DMS 273 treated with DMSO at 0.1 percent for 48 hours (cell line): ENCODE results near the gene SASH3.

Experiments
- DNase-seq: peaks from one replicate; lab custom pipeline; 2025; lab: John Stamatoyannopoulos, UW

SASH3 gene

DNA sequence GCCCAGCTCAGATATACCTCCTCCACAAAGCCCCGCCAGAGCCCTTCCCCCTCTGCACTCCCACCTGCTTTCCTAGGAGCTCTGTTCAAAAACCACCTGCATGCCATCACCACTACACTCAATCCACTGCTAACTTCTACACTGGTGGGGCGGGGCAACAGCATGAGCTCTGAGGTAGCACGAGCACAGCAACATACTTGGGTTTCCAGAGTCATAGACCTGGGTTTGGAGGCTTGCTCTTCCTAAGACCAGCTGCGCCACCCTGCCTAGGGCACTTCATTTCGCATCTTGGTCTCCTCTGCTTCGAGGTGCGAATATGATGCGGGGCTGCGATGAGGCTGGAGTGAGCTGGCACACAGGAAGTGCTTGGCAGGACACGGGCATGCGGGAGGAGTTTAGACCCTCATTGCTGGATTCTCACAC is 3.6 kb downstream of the SASH3 start:
- DNase-seq: no peak

DNA sequence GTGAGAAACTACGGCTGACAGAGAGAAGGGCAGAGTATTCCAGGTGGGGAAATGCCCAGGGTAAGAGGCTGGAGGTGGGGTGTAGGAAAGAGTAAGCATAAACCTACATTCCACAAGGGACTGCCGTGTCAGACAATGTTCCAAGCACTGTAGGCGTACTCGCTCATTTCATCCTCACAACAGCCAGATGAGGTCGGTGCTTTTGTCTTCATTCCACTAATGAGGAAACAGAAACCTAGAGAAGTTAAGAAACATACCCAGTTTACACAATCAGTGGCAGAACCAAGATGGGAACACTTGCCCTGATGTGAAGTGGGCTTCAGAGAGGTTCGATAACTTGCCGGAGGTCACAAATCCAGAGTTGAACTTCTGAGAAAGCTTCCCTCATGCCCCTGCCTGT is 4.6 kb downstream of the SASH3 start:
- no peak for DNase-seq

DNA sequence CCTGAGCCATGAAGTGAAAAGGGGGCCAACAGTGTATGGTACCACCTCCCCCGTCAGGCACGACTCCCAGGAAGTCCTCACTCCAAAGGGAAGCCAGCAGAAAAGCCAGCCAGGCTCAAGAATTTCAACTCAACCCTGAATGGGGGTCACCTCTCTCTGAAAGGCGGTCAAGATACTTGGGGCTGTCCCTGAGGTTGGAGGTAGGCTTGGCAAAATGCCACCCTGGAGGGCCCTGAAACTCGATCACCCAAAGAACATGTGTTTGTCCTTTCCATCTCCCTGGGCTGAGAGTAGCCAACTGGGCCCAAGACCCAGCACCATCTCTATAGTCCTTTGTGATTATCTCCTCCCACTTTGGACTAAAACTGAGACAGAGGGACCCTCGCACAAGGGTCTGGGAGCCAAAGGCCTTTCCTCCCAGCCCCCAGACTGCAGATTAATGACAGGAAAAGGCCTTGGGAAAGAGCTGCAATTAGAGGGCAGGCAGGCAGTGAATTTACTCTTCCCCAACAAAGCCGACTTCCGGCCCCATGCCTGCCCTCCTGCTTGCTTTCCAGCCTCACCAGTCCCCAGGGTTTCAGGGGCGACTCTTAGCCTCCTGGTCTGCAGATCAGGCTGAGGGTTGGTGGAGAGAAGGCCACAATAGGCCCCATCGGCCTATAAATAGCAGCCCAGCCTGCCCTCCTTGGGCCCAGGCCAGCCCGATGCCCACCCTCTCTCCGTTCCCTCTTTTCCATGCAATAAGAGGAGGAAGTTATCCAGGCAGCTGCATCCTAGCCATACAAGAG is 5.6 kb downstream of the SASH3 start:
- DNase-seq: no peak

DNA sequence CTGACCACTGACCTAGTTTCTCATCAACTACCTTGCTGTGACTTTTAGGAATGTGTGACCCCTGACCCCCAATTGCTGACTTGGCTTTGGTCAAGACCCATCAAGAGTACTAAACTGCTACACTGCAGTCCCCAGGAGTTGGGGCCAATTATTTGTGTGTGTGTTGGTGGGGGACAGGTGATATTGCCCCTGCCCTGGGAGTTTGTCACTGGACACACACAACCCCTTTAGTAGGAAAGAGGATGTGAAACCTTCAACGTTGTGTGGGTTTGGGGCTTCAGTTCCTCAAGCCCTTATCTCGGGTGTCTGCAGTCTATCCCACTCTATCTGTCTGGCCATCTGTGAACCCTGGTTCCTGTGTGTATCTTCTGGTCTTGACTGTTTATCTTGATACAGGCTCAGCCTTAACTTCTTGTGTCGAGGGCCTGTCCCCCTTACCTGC is 6.5 kb downstream of the SASH3 start:
- no peak for DNase-seq

DNA sequence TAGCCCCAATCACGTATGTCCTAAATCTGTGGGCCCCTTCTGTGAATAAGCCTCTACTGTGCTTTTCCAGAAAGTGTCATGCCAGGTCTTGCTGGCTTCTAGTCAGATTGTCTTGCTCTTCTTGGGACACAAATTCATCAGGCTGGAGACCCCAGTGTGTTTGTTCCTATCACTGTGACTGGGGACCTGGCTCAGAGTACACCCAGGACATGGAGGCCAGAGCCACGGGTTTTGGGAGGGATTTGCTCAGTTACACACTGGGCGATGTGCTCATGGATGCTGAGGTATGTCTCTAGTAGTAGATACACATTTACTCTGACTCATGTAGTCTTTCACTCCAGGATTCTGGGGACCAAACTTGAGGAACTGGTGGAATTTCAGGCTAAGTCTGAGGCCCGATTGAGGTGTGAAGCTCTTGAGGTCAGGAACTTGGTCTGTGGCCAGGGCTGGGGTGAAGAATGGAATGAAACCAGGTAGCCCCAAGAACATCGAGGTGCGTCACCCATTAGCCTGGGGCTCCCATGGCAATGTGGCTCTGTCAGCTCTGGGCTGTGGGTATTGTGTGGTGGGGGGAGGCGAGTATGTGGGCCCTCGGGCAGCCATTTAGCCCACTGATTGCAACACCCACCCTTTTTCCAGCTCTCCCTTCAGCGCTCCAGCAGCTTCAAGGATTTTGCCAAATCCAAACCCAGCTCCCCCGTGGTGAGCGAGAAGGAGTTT is 7.7 kb downstream of the SASH3 start:
- DNase-seq: no peak

DNA sequence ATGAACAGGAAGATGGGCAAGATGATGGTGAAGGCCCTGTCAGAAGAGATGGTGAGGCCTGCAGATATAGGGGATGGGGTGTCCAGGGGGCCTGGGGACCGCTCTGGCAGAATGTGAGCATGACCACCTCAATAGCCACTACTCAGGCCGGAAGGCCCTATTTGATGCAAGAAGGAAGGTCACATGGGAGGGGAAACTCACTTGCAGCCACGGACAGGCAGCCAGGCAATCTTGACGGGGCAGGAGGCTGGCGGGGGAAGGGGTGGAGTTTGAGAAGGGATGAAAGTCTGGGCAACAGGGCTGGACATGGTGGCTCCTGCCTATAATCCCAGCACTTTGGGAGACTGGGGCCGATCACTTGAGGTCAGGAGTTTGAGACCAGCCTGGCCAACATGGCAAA is 8.8 kb downstream of the SASH3 start:
- DNase-seq: no peak

DNA sequence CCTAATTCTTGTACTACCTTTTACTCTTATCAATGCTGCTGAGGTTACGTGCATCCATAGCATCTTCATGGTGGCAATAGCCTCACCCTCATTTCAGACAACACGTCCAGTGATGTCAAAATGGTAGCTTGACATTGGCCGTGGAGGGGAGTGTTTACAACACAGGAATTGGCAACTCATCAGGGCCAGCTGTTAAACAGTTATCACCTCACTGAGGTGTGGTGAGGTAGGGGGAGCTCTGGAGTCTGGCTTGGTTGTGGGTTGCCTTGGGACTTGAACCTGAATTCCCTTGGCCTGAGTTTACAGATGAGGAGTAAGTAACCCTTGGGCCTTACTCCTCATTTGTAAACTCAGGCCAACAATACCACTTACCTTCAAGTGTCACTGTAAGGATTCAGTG is 10.4 kb downstream of the SASH3 start:
- no peak for DNase-seq

DNA sequence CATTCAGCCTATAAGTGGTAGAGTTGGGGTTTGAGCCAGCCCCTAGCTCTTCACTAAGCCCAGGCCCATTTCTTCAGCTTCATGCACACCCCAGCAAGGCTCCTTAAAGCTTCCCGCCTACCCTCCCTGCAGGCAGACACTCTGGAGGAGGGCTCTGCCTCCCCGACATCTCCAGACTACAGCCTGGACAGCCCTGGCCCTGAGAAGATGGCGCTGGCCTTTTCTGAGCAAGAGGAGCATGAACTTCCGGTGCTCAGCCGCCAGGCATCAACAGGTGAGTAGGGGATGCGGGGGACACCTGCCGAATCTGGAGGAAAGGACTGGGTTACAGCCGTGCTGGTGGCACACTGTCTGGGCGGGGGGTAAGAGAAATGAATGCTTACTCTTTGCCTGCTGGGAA is 11.1 kb downstream of the SASH3 start:
- DNase-seq: no peak

DNA sequence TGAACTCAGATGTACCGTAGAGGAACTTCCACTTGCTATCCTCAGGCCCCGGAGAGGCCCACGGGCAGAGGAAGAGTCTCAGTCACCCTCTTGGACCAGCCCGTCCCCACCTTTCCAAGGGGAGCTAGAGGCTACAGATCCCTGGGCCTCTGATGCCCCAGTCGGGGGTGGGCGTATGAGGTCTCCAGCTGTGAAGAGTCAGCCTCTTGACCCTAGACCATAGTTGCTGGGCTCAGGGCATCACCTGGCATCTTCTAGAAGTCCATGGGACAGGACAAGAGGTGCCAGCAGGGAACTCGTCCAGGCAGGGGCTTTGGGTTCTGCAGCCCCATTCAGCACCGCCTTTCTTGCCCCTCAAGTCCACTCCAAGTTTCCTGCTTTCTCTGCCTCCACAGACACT is 11.6 kb downstream of the SASH3 start:
- no peak for DNase-seq

DNA sequence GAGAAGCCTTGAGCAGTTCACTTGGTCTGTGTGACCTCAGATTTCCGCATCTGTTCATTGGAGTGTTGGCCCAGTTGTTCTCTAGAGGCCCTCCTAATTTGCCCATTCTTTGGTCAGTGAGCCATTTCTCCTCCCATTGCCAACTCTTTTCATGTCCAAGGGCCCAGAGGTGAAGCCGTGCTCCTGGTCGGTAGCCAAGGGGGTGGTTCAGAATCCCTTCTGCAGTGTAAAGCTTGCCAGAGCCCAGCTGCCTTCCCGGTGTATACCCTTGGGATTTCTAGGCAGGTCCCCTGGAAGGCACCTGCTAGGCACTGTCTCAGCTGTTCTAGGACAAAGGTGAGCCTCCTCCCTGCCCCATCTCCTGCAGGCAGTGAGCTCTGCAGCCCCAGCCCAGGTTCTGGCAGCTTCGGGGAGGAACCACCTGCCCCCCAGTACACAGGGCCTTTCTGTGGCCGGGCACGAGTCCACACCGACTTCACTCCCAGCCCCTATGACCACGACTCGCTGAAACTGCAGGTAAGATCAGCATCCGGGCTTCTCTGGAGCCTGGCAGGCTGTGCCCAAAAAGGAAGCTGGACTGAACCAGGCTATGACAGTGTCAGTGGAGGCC is 12.3 kb downstream of the SASH3 start:
- no peak for DNase-seq

DNA sequence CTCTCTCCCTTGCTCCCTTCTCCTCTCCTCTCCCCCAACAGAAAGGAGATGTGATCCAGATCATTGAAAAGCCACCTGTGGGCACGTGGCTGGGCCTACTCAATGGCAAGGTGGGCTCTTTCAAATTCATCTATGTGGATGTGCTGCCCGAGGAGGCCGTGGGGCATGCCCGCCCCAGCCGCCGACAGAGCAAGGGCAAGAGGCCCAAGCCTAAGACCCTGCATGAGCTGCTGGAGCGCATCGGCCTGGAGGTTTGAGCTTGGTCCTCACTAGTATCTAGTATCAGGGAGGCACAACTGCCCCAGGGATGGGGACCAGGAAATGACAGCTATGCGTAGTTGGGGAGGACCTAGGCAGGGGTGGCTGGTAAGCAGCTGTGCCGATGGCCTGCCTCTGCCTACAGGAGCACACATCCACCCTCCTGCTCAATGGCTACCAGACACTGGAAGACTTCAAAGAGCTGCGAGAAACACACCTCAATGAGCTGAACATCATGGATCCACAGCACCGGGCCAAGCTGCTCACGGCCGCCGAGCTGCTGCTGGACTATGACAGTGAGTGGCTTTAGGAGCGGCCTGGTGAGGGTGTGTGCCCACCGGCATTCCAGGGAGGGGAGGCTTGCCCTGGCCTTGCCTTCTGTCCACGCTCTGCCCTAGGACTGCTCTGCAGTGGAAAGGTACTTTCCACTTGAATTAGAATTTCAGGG is 13.0 kb downstream of the SASH3 start:
- DNase-seq: no peak

DNA sequence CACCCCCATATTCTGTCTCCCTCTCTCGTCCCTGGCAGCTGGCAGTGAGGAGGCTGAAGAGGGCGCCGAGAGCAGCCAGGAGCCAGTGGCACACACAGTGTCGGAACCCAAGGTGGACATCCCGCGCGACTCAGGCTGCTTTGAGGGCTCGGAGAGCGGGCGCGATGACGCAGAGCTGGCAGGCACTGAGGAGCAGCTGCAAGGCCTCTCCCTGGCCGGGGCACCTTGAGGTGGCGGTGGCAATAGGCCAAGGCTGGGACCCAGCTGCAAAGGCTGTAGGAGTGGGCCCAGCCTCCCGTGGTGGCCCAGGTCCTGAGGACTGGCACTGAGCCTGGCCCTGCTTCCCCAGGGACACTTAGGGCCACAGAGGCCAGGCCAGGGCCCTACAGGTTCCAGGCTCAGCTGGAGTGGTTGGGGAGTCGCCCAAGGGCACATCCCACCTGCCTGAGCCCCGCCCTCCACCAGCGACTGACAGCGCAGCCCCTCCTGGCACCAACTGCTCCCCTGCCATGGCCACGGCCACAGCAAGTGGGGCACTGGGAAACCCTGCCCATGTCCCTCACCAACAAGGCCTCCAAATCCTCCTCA is 13.9 kb downstream of the SASH3 start:
- no peak for DNase-seq

DNA sequence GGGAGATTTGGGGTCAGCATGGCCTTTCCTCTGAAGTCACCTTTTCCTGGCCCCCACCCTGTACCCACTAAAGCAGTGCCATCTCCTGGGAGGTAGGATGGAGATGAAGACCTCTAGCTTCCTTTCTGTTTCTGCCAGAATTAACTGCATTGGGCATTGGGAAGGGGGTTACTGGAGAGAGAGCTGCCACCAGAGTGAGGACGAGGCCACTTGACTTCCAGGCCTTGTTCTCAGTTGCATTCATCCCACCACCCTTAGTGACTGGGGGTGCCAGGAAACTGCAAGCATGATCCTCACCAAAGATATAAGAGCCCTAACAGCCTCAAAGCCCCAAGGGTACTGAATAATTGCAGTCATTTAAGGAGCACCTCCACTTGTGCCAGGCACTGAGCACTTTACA is 15.8 kb downstream of the SASH3 start:
- DNase-seq: no peak

DNA sequence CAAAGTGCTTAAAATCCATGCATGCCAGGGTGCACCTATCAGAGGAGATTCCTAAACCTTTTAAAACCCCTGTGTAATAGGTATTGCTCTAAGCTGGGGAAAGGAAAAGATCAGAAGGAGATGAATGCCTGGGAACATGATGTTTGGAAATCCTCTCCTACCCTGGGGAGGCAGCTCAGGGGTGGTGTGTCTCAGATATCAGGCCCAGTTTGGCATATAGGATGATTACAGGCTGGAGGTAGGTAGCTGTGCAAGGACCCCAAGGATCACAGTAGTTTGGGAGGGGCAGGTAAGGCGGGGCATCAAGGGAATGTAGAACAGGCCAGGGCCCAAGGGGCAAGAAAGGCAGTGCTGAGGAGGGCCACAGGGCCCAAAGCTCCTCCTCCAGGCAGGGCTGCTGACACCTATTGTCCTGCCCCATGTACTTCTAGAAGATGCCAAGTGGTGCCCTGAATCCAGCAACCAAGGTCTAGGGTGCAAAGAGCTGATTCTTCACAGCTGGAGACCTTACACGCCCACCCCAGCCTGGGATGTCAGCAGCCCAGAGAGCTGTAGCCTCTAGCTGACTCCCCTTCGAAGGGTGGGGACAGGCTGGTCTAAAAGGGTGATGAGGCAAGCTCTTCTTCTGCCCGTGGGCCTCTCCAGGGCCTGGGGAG is 17.6 kb downstream of the SASH3 start:
- DNase-seq: no peak

DNA sequence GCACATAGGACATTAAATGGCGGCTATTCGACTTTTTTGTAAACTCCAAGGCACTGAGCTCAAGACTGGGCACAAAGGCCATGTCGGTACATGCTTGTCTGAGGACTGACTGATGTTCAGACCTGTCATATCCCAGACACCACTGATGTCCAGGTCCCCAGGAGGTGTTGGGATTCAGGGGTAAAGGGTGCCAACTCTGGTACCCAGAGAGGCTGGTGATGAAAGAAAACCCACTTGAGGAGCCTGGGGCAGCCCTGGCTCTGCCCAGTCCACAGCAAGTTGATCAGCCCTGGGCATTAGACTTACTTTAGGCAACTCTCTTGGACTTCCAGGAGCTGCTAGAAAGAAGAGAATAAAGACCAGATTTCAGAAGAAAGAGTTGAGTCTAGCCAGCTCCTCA is 18.7 kb downstream of the SASH3 start:
- DNase-seq: no peak

DNA sequence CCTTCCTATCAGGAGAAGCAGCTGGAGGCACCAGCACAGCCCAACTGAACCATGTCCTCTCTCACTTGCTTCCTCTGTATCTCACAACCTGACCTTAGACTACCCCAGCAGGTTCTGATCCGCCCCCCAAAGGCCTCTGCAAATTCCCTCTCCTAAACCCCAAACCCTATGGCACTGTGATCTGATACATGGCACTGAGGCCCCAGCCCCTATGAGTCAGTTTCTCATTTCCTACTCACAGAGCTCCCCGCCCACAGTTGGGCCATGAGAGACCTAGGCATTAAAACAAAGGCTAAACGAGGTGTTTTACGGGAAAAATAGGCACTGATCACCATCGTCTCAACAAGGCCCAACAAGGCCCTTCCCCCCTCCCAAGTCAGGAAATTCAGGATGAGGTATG is 19.1 kb downstream of the SASH3 start:
- DNase-seq: no peak

DNA sequence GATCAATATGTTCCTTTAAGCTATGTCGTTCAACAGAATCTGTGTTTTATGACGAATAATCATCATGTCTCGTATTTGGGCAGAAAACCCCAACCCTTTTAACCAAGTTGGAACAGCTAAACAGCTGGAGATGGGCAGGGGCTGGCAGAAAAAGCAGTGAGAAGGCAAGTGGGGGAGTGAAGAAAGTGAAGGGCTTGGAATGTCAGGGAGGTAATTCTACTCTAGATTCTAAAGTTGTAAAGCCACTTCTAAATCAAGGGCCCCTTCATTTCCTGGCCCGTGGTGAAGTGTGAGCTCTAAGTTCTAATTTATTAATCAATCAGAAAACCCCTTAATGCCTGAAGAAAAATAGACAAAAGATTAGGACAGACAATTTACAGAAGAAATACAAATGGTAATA is 20.4 kb downstream of the SASH3 start:
- no peak for DNase-seq

DNA sequence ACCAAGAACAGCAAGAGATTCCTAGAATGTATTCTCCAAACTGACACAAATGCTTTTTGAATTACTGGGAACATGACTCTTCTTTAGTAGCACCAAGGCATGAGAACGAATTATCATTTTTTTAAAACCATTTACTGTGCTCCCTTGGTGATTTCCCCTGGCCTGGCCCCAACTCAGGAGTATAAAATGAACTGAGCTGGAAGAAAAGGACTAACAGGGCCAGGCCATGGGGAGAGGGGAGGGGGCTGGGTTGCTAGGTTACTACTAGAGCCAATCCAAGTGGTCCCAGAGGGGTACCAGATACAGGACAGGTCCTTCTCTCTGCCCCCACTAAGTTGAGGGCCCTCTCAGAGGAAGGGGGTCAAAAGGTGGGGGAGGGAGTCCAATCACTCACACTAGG is 23.1 kb downstream of the SASH3 start:
- no peak for DNase-seq

DNA sequence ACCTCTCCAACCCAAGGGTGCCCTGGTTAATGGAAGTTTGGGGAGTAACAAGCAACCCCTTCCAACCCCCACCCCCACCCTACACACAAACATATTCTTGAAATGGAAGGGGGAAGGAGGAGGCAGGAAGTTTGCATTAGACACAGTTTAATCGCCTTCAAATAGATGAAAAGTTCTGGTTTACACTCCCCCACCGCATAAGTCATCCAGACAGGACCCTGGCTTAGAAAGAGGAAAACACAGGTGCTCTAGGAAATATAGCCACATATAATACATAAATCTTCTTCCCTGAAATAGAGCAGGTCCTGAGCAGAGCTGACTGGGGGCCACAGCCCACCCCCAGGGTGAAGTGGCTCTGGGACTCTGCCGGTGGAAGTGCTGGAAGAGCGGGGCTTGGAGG is 25.1 kb downstream of the SASH3 start:
- no peak for DNase-seq

DNA sequence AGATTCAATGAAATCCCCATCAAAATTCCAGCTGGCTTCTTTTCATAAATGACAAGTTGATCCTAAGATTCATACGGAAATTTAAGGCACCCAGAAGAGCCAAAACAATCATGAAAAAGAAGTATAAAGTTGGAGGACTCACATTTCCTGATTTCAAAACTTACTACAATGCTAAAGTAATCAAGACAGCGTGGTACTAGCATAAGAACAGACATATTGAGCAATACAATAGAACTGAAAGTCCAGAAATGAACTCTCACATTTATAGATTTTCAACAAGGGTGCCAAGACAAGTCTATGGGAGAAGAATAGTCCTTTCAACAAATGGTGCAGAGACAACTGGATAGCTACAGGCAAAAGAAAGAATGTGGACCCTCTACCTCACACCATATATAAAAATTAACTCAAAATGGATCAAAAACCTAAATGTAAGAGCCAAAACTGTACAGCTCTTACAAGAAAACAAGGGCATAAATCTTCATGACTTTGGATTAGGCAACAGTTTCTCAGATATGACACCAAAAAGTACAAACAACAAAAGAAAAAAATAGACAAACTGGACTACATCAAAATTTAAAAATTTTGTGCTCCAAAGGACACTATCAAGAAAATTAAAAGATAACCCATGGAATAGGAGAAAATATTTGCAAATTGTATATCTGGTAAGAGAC is 28.5 kb downstream of the SASH3 start:
- no peak for DNase-seq
